Activated CD4-positive, alpha-beta T cell treated with anti-CD3 and anti-CD28 coated beads, Interleukin-2, amount 50 U/mL, for 24 hours (primary cell): Measurements from ENCODE around the gene MTF2.

Experiments used
- DNase-seq, 2 donors: peaks; one replicate each; pipeline ENCODE4 v3.0.0-alpha.2; 2020; ENCODE audit warnings: low read depth in 1 of 2, low spot score in 1 of 2

MTF2 gene

GRCh38 chr1:93180723-93181613 lies 101.9 kb downstream of the MTF2 start, which contains the start of gene CCDC18:
CCDC18 (plus strand) TSS chr1:93180724; CDS start chr1:93183362, 2,638 bp downstream.
- DNase-seq, result peak; percentile 39 to 54

- no peak for DNase-seq
Observed at GRCh38 chr1:93186667-93187066, 107.6 kb downstream of the MTF2 start.
